Stimulated activated CD4-positive, alpha-beta T cell treated with anti-CD3 and anti-CD28 coated beads, Interleukin-2, amount 100 ng/mL, for 4 hours (primary cell): ENCODE data around the gene ZNF469.
"Not testable (repeated sequence)": the region's sequence is repeated elsewhere in the genome, so short reads cannot be mapped to it uniquely, and the experiment has no call there.

Experiments used
- DNase-seq: peaks from one replicate; pipeline ENCODE4 v3.0.0-alpha.2; 2020; ENCODE audit warnings: low read depth

The ZNF469 gene

DNA sequence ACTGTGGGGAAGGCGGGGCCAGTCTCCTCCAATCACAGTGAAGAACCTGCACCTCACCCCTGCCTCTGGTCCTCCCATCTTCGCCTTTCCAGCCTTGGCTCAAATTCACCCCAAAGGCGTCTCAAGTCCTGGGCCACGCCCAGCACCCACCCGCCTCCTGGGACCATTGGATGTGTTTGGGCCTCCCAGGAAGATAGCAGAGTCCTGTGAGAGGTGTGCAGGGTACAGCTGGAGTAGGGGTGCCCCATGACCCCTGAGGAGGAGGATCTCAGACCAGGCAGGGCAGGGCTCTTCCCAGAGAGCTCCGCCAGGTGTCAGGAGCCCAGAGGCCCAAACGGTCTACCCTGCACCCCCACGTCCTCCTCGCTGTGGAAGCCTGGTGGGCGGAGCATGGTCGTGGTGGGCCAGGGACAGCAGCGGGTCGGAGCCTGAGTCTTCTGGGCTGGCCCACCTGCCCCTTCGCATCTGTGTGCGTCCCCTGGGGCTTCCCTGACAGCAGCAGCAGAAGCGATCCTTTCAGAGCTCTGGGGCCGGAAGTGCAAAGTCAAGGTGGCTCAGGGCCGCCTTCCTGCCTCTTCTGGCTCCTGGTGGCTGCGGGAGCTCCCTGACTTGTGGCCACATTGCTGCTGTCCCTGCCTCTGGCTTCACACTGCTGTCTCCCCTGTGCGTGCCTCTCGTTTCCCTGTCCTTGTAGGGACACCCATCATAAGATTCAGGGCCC, 34.9 kb upstream of the ZNF469 start:
- DNase-seq = no peak

DNA sequence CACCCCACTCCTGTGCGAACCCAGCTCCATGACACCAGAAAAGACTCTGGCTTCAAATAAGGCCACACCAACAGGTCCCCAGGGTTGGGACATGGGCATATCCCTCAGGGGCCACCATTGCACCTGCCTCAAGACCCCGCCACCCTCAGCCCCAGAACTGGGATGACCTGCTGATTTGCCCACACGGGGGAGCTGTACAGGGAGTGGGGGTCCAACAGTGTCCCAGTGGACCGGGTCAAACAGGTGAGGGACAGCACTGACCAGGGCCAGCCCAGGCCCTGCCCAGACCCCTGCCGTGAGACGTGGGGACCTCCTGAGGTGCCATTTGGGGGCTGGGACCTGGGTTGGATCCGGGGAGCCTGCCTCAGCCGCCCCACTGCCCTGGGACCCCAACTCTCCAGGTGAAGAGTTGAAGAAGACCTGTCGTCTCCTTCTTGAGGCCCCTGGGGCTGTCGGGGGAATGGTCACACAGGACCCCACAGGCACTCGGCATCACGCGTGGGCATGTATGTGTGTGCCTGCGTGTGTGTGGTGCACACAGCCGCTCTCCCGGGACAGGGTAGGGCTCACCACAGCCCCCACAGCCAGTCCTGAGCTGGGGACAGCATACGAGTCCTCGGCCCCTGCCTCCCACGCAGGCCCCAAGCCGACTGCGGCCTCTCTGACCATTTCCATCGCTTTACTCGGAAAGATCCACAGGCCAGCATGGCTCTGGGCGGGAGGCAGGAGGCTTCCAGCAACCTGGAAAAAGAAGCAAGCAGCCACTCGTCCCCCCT, 34.2 kb upstream of the ZNF469 start:
- DNase-seq = no peak

DNA sequence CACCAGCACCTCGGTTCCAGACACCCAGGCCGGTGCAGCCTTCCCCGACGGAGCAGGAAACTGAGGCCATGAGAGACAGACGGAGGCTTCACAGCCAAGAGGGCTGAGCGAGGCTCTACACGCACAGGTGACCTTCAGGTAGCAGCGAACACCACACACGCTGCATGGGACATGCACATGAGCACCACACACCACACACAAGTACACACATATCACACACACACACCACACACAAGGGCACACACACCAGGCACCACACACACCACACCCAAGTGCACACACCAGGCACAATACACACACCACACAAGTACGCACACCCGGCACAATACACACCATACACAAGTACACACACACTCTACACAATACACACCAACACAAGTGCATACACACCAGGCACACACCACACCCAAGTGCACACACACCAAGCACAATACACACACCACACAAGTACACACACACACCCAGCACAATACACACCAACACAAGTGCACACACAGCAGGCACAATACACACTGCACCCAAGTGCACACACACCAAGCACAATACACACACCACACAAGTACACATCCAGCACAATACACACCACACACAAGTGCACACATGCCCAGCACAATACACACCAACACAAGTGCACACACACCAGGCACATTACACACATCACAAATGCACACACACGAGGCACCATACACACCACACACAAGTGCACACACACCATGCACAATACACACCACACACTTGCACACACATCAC, 33.4 kb upstream of the ZNF469 start:
- no peak for DNase-seq

DNA sequence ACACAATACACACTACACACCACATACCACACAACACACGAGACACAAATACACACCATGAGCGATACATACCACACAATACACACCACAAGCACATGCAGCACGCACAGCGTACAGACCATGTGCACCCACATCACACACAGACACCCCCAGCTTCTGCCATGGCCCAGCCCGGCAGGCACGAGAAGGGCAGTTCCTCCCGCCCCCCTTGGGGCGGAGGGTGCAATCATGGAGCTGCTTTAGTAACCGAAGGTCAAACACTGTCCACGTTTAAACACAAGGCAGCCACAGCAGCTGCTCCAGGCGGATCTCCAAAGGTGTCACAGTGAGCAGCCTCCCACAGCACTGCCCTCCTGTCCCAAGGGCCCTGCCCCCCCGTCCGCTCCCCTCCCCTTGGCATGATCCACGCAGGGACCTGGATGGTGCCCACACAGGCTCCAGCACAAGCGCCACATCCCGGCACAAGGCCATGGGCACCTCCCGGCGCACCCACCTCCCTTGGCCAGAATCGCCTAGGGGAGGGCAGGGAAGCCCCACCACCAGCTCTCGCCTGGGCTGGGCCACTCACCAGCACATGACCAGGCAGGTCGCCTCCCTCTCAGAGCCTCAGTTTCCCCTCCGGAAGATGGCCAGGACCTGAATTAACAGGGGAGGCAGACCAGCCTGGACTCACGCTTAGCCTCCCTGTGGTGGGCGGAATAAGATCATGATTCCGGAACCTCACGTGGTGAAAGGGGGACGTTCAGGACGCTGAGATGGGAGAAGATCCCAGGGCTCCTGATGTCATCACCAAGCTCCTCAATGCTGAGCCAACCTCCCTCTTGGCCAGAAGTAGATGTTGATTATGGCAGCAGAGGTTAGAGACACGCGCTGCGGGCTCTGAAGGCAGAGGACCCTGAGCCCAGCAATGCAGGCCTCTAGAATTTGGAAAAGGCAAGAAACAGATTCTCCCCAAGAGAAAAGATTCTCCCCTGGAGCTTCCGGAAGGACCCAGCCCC, 32.6 kb upstream of the ZNF469 start:
- no peak for DNase-seq

DNA sequence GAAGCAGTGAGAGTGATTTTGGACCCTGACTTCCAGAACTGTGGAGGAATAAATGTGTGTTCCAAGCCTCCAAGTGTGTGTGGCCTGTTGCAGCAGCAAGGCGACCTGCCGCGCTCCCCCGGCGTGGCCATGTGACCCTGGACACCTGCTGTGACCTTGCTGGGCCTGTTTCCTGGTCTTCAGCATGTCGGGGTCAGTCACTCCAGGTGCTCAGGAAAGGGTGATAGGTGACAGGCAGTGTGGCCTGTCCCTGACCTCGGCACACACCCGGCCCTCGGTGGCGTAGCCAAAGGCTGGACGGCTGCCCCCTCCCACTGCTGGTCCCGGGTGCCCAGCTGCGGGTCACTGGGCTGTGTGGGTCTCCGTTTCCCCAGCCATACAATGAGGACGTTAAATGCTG, 31.8 kb upstream of the ZNF469 start:
- no peak for DNase-seq

DNA sequence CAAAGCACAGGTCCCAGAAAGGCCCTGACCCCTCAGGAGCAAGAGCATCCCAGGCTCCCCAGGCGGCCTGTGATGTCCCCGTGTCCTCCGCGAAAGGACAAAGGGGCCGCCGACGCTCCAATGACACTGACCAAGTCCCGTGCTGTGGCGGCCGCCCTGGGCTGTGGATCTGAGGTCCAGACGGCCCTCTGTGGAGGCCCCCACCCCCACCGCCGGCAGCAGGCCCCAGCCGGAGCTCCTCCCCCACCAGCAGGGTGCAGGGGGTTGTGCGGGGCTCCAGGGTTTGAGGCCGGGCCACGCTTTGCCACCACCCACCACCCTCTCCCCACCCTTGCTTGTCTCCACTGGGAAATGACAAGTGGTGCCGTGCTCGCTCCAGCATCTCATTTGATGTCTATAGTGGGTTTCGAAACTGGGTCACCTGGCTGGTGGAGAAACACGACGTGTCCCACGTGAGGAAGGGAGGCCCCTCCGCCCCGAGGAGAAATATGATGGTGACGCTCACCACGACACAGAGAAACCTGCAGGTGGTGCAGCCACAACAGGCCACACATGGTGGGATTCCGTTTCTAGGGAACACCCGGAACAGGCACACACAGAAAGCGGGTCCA, 31.2 kb upstream of the ZNF469 start:
- DNase-seq = no peak

DNA sequence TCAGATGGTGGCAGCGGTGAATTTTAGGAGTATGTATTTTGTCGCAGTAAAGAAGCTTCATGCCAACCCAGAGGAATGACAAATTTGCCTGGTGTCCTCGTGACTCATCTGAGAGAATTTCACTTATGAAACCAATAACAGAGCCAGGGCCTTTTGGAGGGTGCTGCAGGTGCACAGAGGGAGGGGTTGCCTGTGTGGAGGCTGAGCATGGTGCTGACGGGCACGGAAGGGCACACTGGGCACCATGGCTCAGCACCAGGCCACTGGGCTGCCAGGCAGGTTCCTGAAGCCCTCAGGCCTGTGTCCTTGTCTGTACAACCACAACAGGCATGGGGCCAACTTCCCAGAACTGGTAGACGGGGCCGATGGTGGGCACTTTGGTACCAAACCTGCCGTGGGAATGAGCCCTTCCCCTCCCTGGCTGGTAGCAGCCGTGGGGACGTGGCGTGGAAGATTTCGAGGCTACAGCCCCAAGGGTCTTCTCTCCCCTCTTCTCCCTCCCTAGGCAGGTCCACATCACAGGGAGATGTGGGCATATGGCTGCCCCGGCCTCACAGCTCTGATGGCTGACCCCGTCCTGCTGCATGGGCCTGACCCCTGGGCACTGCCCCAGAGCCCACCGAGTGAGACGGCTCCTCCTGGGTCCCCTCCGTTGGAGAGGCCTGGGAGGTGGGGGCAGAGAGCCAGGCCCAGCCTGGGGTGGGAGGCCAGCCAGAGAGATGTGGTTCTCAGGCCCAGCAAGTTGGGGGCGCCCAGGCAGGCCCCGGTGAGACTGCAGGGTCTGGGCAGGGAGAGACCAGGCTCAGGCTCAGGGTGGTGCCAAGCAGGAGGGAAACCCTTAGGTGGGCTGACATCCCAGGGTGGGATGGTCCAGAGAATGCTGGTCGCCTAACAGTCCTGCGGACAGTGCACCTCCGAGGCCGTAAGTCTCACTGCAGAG, 30.2 kb upstream of the ZNF469 start:
- no peak for DNase-seq

DNA sequence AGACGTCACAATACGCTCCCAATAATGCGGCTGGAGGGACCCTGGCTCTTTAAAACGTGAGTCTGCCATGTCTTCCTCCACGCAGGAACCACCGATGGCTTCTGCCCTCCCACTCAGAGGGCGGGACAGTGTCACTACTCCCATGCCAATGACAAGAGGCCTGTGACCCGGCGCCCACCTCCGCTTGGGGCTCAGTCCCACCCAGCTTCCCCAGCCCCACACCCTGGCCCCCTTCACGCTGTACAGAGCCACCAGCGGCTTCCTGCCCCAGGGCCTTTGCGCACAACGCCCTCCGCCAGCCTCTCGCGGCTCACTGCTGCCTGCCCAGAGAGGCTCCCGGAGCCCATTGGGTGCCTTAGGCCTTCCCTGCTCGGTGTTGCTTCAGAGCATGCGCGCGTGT, 29.5 kb upstream of the ZNF469 start:
- DNase-seq = no peak

DNA sequence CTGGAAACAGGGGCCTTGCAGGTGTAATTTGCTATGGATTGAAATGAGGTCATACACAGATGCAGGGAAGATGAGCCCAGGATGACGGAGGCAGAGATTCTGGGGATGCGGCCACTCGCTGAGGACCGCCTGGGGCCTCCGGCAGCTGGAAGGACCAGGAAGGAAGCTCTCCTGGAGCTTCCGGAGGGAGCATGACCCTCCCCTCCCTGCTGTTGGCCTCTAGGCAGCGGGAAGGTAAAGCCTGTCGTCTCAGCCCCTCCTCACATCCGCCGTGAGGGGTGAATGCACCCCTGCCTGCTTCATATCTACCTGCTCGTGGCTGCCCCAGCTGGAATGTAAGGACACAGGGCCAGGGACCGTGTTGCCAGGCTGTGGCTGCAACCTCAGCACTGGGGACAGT, 29.1 kb upstream of the ZNF469 start:
- DNase-seq = no peak

DNA sequence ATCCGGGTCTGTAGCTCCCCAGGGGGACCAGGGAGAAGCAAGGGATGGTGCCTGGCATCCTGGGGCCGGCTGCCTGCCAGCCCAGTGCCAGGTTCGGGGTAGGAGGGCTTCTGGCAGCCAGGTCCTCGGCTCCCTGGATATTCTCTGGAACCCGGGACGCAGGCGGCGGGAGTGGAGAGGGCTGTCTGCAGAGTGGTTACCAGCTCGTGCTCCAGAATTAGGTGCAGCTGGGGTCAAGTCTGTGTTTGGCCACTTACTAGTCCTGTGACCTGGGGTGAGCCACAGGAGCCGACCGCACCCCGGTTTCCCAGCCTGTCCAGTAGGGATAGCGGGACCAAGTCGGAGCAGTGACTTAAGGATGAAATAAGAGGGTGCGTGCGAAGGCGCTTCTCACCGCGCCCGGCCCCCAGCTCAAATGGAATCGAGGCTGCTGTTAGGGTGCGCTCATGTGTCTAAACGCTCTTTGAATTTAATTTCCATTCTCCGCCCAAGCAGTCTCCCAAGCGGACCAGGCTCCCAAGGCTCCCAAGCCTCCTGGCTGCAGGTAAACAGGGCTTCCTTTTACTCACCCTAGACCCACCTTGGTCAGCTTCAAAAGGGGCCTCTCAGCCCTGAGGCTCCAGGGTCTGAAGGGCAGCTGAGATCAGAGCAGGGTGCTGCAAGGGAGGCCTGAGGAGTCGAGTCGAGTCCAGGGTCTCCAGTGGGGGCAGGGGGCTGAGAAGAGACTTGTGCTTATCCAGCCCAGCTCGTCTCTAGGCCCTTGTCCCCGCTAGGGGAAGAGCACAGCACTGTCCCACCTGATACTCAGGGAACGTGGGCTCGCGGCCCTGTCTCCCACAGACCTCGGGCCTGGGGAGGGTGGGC, 28.3 kb upstream of the ZNF469 start:
- no peak for DNase-seq

DNA sequence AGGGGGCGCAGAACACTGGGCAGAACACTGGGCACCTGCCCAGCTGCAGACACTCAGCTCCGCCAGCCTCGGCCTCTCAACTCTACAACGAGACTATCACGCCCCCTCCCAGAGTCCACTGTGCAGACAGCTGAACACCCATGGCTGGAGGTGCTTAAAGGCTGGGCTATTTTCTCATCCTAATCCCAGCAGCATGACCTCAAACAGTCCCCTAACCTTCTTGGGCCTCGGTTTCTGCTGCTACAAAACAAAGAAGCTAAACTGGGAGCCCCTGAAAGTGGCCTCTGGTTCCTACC, 27.7 kb upstream of the ZNF469 start:
- no peak for DNase-seq

DNA sequence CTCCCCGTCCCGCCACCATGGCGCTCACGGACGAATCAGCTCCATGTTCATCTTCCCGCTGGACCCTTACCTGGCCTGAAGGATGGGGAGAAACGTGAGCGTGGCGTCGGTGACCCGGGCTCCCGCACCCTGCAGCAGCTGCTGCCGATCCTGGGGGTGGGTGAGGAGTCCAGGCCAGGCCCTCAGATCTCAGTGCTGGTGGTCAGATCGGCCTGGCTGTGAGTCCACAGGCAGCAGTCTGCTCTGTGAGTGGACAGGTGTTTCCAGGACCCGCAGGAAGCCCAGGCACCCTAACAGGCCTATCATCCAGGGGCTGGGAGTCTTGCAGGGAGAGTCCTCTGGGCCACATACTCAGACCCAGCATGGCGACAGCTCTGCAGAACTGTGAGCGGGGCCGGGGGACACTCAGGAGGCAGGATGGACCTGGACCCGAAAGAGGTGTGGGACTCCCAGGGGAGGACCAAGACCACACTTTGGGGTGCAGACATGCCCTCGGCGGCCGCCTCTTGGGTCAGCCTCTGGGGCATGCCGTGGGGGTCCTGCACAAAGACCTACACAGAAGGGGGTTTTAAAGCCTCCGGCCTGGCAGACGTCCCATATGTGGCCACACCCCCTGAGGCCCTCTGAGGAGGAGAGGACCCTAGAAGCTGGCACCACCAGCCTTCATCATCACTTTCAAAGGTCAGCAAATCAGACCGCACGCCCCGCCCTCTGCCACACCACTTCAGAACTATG, 27.2 kb upstream of the ZNF469 start:
- DNase-seq = no peak

DNA sequence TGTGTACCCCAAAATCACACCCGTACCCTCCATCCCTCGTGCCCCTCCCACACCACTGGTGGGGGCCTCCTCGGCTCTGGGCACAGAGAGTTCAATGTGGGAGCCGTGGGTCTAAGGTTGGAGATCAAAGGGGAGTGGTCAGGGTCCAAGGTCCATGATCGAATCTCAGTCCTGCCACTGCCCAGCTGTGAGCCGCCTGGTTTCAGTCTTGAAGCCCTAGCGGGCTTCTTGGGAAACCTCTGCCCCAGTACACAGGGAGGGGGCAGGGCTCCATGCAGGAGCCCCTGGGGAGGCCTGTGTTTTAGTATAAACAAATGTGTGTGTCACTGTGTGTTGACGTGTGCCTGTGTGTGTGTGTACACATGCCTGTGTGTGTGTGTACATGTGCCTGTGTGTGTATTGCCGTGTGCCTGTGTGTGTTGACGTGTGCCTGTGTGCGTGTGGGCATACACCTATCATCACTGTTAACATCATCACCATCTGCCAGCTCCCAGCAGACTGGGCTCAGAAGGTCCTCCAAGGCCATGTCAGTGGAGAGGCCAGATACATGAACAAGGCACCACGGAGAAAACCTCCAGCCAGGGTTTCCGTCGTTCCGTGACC, 26.5 kb upstream of the ZNF469 start:
- no peak for DNase-seq

DNA sequence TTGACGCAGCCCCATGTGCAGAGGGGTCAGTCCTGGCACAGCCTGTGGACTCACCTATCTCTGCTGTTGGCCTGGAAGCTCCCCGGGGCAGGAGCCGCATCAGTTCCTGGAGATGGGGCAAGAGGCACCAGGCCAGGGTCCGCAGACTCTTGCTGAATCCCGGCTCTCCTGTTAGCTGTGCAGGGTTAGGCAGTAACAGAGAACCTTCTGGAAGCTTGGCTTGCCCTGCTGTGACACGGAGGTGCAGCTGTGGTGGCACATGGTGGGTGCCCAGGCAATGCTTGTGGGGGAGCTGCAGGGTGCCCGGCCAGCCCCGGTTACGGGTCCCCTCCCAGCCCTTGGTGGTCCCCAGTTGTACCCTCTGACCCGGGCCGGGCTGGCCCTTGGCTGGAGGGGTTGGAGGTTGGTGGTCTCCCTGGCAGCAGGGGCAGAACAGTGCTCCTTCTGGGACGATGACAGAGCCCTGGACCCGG, 26.0 kb upstream of the ZNF469 start:
- no peak for DNase-seq

DNA sequence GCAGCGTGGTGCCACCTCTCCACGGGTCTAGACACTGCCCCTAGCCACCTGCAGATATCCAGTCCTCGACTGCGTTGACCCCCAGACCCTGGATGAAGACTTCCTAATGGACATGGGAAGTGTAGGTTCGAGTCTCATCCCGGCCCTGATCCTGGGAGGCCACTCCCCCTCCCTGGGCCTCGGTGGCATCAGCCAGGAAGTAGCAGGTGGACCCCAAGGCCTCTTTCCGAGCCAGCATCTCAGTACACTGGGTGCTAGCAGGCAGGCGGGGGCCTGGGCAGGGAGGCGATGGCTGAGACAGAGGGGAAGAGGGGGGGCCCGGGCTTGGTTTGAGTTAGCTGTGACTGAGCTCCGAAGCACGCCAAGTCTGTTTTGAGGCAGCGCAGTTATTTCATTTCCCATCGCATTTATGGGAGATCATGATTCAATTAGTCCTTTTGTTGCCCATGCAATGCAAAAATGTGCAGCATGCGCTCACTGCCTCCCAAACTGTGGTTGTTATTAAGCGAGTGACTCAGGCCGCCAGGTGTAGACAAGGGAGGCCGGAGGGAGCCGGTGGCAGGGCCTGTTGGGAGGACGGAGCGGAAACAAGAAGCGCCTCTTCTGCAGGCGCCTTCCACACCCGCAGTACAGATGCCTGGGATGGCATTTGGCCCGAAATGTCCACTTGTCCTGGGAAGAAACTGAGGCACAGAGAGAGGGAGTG, 25.3 kb upstream of the ZNF469 start:
- no peak for DNase-seq

DNA sequence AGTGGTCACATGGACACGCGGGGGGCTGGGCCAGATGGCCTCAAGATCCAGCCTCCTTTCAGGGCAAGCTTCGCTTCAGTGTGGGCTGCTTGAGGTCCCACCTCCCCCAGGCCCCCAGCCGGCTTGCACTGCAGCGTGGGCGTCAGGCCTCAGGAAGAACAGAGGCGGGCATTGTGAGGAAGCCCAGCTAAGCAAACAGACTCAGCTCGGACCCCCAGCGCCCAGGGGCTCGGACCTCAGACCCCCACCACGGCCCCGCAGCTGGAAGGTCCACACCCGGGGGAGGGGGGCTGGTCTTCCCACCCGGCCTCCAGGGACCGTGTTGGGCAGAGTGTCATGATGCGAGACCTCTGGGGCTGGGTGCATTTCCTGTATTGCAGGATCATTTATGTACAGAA, 24.7 kb upstream of the ZNF469 start:
- DNase-seq = no peak

DNA sequence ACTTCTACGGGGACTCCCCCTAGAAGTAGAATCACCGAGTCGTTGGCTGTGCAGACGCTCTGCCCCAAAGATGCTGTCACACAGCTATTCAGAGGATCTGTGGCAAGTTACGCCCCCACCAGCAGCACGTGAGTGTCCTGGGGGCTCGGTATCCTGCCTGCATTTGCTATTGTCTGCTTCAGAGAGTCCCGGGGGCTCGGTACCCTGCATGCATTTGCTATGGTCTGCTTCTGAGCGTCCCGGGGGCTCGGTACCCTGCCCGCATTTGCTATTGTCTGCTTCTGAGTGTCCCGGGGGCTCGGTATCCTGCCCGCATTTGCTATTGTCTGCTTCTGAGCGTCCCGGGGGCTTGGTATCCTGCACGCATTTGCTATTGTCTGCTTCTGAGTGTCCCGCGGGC, 23.8 kb upstream of the ZNF469 start:
- DNase-seq = no peak

DNA sequence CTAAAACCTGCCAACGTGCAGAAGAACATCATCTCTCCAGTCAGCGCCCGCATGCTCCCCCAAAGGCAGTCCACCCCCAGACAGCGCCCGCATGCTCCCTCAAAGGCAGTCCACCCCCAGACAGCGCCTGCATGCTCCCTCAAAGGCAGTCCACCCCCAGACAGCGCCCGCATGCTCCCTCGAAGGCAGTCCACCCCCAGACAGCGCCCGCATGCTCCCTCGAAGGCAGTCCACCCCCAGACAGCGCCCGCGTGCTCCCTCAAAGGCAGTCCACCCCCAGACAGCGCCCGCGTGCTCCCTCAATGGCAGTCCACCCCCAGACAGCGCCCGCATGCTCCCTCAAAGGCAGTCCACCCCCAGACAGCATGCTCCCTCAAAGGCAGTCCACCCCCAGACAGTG, 22.4 kb upstream of the ZNF469 start:
- not testable (repeated sequence) for DNase-seq
